PC-3 (cell line): ENCODE results near the gene SLC31A1. TPM values are rescaled to one million over a fixed set of nuclear protein-coding genes. Genes with fewer than 3 reads are reported as not detected.

Experiments used
- ATAC-seq: fragments of 200-7000 bp; cut with Tn5 transposase; 2 replicates; pipeline ENCODE4 v1.9.1; 2020; ENCODE audit warnings: mild to moderate bottlenecking, moderate library complexity
- BruUV-seq: library from RNA; stranded (reverse); fragments of 400-500 nt; replicated peaks from 2 replicates; lab custom pipeline; 2021; lab: Mats Ljungman, UMichigan
- CTCF ChIA-PET: fragments of 300-600 bp; sonication (Branson Sonifier 250); formaldehyde crosslinking; loops from one replicate; lab custom pipeline; 2022; ENCODE audit warnings: antibody characterized with exemption; lab: Charles Lee
- POLR2A ChIA-PET: fragments of 300-600 bp; sonication (Branson Sonifier 250); formaldehyde crosslinking; loops from one replicate; lab custom pipeline; 2022; ENCODE audit warnings: antibody characterized with exemption; ENCODE audit not compliant: unreplicated experiment; lab: Charles Lee
- DNase-seq: peaks from one replicate; pipeline ENCODE4 v3.0.0-alpha.2; 2015
- H2AFZ ChIP-seq: fragments of 300-600 bp; sonication (generic); 2 replicates; pipeline ENCODE4 v1.6.0; 2016; ENCODE audit warnings: antibody characterized with exemption, low read length
- H3F3A ChIP-seq: fragments of 300-600 bp; sonication (generic); one replicate; pipeline ENCODE4 v1.6.0; 2017; ENCODE audit warnings: antibody characterized with exemption, low read length, control low read depth, mild to moderate bottlenecking; ENCODE audit not compliant: unreplicated experiment
- H3K27ac ChIP-seq: fragments of 300-600 bp; sonication (generic); 2 replicates; pipeline ENCODE4 v1.5.1; 2016; ENCODE audit warnings: mild to moderate bottlenecking, low read length
- H3K27me3 ChIP-seq: fragments of 300-600 bp; sonication (generic); 2 replicates; pipeline ENCODE4 v1.6.1; 2016; ENCODE audit warnings: low read length, mixed read lengths
- H3K36me3 ChIP-seq: fragments of 300-600 bp; sonication (generic); 2 replicates; pipeline ENCODE4 v1.6.1; 2016; ENCODE audit warnings: low read depth, mixed run types, low read length, mixed read lengths
- H3K4me1 ChIP-seq: fragments of 300-600 bp; sonication (generic); 2 replicates; pipeline ENCODE4 v1.5.1; 2016; ENCODE audit warnings: low read length; ENCODE audit not compliant: insufficient read depth
- H3K4me2 ChIP-seq: fragments of 300-600 bp; sonication (generic); 2 replicates; pipeline ENCODE4 v1.6.0; 2016; ENCODE audit warnings: low read length
- H3K4me3 ChIP-seq: fragments of 300-600 bp; sonication (generic); 2 replicates; pipeline ENCODE4 v1.5.1; 2016; ENCODE audit warnings: mild to moderate bottlenecking, low read length, mixed read lengths
- H3K79me2 ChIP-seq: fragments of 300-600 bp; sonication (generic); 2 replicates; pipeline ENCODE4 v1.6.1; 2017; ENCODE audit warnings: low read length, mixed read lengths
- H3K9ac ChIP-seq: fragments of 300-600 bp; sonication (generic); 2 replicates; pipeline ENCODE4 v1.6.0; 2016; ENCODE audit warnings: mild to moderate bottlenecking, low read length
- H3K9me2 ChIP-seq: fragments of 300-600 bp; sonication (generic); replicated peaks from 2 replicates; pipeline ENCODE4 v1.6.1; 2016; ENCODE audit warnings: mixed run types, low read length, mixed read lengths
- H3K9me3 ChIP-seq: fragments of 300-600 bp; sonication (generic); 2 replicates; pipeline ENCODE4 v1.6.1; 2016; ENCODE audit warnings: low read length, mixed read lengths
- H4K20me1 ChIP-seq: fragments of 300-600 bp; sonication (generic); 2 replicates; pipeline ENCODE4 v1.6.1; 2016; ENCODE audit warnings: low read length, mixed read lengths
- CTCF ChIP-seq: fragments of 300-600 bp; sonication (generic); conservative IDR thresholded peaks from 2 replicates; pipeline ENCODE4 v1.5.1; 2017; ENCODE audit warnings: antibody characterized with exemption, low read depth, mild to moderate bottlenecking, low read length
- EZH2 ChIP-seq: fragments of 300-600 bp; sonication (generic); IDR thresholded peaks from one replicate; pipeline ENCODE4 v1.6.1; 2017; ENCODE audit warnings: antibody characterized with exemption, mild to moderate bottlenecking, low read length; ENCODE audit not compliant: unreplicated experiment
- EZH2phosphoT487 ChIP-seq: fragments of 300-600 bp; sonication (generic); IDR thresholded peaks from 2 replicates; pipeline ENCODE4 v1.6.1; 2018; ENCODE audit warnings: mild to moderate bottlenecking, antibody characterized with exemption, low read length, borderline replicate concordance
- intact Hi-C: fragments of 100-400 bp; cut with micrococcal nuclease; formaldehyde crosslinking; loops from 2 replicates; pipeline ENCODE4 v1.9.0; 2023
- total RNA-seq: library from RNA; depleted of rRNA; stranded (reverse); fragments of >200 nt; gene quantifications from 2 replicates; pipeline ENCODE4 v1.2.3, GENCODE V29; 2014

SLC31A1 gene
- total RNA-seq, 1 experiment from 2014 or later, result 9.7 TPM

GRCh38 chr9:113216406-113216805 lies 4.9 kb upstream of the SLC31A1 start:
- H3K27ac ChIP-seq, result no peak overlapping the region
- H3K79me2 ChIP-seq, result peaks cover 47% of the 10 kb centered on the region
- no peak overlapping the region for H3K4me2 ChIP-seq
- H3K9ac ChIP-seq, result no peak overlapping the region
- BruUV-seq, result no TSS peak
- no peaks in the 10 kb centered on the region for H4K20me1 ChIP-seq
- DNase-seq (no peak), ATAC-seq (no peak)
- no peaks in the 10 kb centered on the region for H3K36me3 ChIP-seq
- no peak overlapping the region for H2AFZ ChIP-seq
- TF ChIP-seq EZH2, result no peak
- no peak for TF ChIP-seq CTCF
- TF ChIP-seq EZH2phosphoT487, result no peak
- no peaks in the 10 kb centered on the region for H3K9me2 ChIP-seq
- intact Hi-C loops, result no loop called here
- POLR2A ChIA-PET, result no interaction called here
- CTCF ChIA-PET, result no interaction called here
- no peak overlapping the region for H3K4me3 ChIP-seq
- no peaks in the 10 kb centered on the region for H3K27me3 ChIP-seq
- H3K9me3 ChIP-seq, result no peaks in the 10 kb centered on the region
- no peaks in the 10 kb centered on the region for H3F3A ChIP-seq
- H3K4me1 ChIP-seq, result peaks cover 14% of the 10 kb centered on the region

DNA sequence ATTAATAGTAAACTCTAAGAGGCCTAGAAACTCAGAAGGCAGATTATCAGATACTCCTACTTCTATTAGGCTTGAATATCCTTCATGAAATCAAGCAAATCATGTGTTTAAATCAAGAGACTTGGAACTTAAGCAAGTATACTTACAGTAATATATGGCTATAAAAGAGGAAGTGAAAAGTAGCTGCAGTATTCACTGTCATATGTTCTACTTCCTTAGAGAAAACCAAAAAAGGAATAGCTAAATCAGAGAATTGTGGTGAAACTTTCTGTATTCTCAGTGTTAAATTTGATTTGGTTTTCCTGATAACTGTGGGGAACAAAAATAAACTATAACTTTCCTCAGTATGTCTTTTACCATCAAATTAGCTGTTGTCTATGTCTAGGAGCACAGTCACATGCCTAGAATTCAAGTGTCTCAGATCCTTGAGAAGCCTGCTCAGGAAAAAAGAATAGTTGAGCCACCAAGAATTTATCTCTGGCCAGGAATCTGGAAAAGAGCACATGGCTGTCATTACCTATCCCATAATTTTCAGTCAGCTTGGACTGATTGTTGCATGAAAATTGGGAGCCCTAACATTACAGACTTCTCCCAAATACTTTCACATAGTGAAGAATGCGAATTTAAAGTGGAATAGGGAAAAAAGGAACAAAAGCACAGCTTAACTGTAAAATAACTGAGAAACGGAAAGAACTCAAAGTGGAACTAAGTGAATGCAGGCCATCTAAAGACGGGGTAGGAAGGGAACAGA lies 2.0 kb upstream of the SLC31A1 start:
- Histone ChIP-seq H3K9me2 (no peaks in the 10 kb centered on the region), H3K9me3 (no peaks in the 10 kb centered on the region), H3K36me3 (no peaks in the 10 kb centered on the region), H3F3A (no peaks in the 10 kb centered on the region), H3K79me2 (peaks cover 70% of the 10 kb centered on the region), H3K4me3 (peak overlapping the region; percentile 88), H3K27me3 (no peaks in the 10 kb centered on the region), H4K20me1 (no peaks in the 10 kb centered on the region), H2AFZ (no peak overlapping the region), H3K4me1 (peaks cover 25% of the 10 kb centered on the region), H3K9ac (no peak overlapping the region), H3K27ac (no peak overlapping the region), H3K4me2 (peak overlapping the region; percentile 87)
- no peak for DNase-seq
- no TSS peak for BruUV-seq
- intact Hi-C loops, result no loop called here
- TF ChIP-seq CTCF, result no peak
- TF ChIP-seq EZH2phosphoT487, result no peak
- TF ChIP-seq EZH2, result no peak
- no peak for ATAC-seq
- CTCF ChIA-PET, result interaction anchor here (0.6 kb wide), 1 partner anchor 19 kb away, joined by 6 read pairs; no protein-coding TSS in a partner anchor
- POLR2A ChIA-PET, result no interaction called here

GRCh38 chr9:113219969-113220368 lies 1.4 kb upstream of the SLC31A1 start:
- H2AFZ ChIP-seq, result no peak overlapping the region
- intact Hi-C loops, result loop anchor here (2.0 kb wide), 1 partner anchor 55 kb away; the partner anchor contains the start of genes CDC26 and PRPF4
- peaks cover 74% of the 10 kb centered on the region for H3K79me2 ChIP-seq
- H4K20me1 ChIP-seq, result no peaks in the 10 kb centered on the region
- POLR2A ChIA-PET, result no interaction called here
- no peak for TF ChIP-seq EZH2
- no peaks in the 10 kb centered on the region for H3K9me3 ChIP-seq
- no peaks in the 10 kb centered on the region; the same call in 1 of the 2 replicates for H3K36me3 ChIP-seq
- H3K27me3 ChIP-seq, result no peaks in the 10 kb centered on the region
- ATAC-seq, result no peak
- H3K9me2 ChIP-seq, result no peaks in the 10 kb centered on the region
- H3K9ac ChIP-seq, result peak overlapping the region; percentile 92; the same call in 1 of the 2 replicates
- H3K4me3 ChIP-seq, result peak overlapping the region; percentile 88
- H3K4me2 ChIP-seq, result peak overlapping the region; percentile 87
- peaks cover 25% of the 10 kb centered on the region for H3K4me1 ChIP-seq
- BruUV-seq, result no TSS peak
- no peak overlapping the region for H3K27ac ChIP-seq
- CTCF ChIA-PET, result interaction anchor here (0.6 kb wide), 1 partner anchor 19 kb away, joined by 6 read pairs; no protein-coding TSS in a partner anchor
- H3F3A ChIP-seq, result no peaks in the 10 kb centered on the region
- no peak for DNase-seq
